PC-3 (cell line): ENCODE measurements around the gene SLC13A3.

Experiments used
- CTCF ChIP-seq: fragments of 300-600 bp; sonication (generic); conservative IDR thresholded peaks from 2 replicates; pipeline ENCODE4 v1.5.1; 2017; ENCODE audit warnings: antibody characterized with exemption, low read depth, mild to moderate bottlenecking, low read length
- EZH2phosphoT487 ChIP-seq: fragments of 300-600 bp; sonication (generic); IDR thresholded peaks from 2 replicates; pipeline ENCODE4 v1.6.1; 2018; ENCODE audit warnings: mild to moderate bottlenecking, antibody characterized with exemption, low read length, borderline replicate concordance

- TF ChIP-seq CTCF (no peak), EZH2phosphoT487 (no peak)
Observed at GRCh38 chr20:46625875-46626373, 25.3 kb downstream of the SLC13A3 start.
